Esophagus squamous epithelium (tissue), 5 donors: ENCODE data around the gene PPM1N. TPM values are rescaled to one million over a fixed set of nuclear protein-coding genes. Genes with fewer than 3 reads are reported as not detected.
A peak's percentile ranks its signal among the peaks of the same experiment; 100 is the strongest.

Experiments used
- DNase-seq: peaks from one replicate; lab custom pipeline; 2025; lab: John Stamatoyannopoulos, UW
- H3K27ac ChIP-seq, 4 donors: fragments of 200-600 bp; sonication (generic); one replicate each; pipeline ENCODE4 v1.5.1; 2016 to 2019; ENCODE audit warnings: mild to moderate bottlenecking in 1 of 4
- H3K27me3 ChIP-seq, 4 donors: fragments of 200-600 bp; sonication (generic); 1 replicate in 3 of 4; 2 replicates in 1 of 4; pipeline versions ENCODE4 v1.5.1 to v1.6.0; 2017 to 2021; ENCODE audit warnings: antibody characterized with exemption in 1 of 4
- H3K36me3 ChIP-seq, 3 donors: fragments of 200-600 bp; sonication (generic); one replicate each; pipeline ENCODE4 v1.5.1; 2016 to 2019
- H3K4me1 ChIP-seq, 3 donors: fragments of 200-600 bp; sonication (generic); one replicate each; pipeline ENCODE4 v1.5.1; 2017 to 2019
- H3K4me3 ChIP-seq, 4 donors: fragments of 200-600 bp; sonication (generic); 1 replicate in 3 of 4; 2 replicates in 1 of 4; pipeline ENCODE4 v1.5.1; 2016 to 2019; ENCODE audit warnings: mild to moderate bottlenecking in 2 of 4, moderate library complexity in 1 of 4
- H3K9me3 ChIP-seq, 3 donors: fragments of 200-600 bp; sonication (generic); one replicate each; pipeline ENCODE4 v1.5.1; 2016 to 2019
- CTCF ChIP-seq, 6 experiments: fragments of 450-650 bp in 4 of 6; fragments of 200-600 bp in 2 of 6; sonication (generic) in 2 of 6; IDR thresholded peaks; one replicate each; pipeline ENCODE4 v1.5.1; 2016 to 2019; ENCODE audit warnings: antibody characterized with exemption in 6 of 6, mild to moderate bottlenecking in 4 of 6, moderate library complexity in 4 of 6
- POLR2A ChIP-seq, 4 donors: fragments of 450-650 bp; IDR thresholded peaks; one replicate each; pipeline ENCODE4 v1.6.1; 2017; ENCODE audit warnings: antibody characterized with exemption in 4 of 4, mild to moderate bottlenecking in 4 of 4, moderate library complexity in 3 of 4
- WGBS, 2 donors: methylation state at CpG; one replicate each; pipeline ENCODE4 v1.1.5; 2018; 5-methylcytosine and 5-hydroxymethylcytosine counted together
- intact Hi-C: fragments of 100-400 bp; cut with DNase I; formaldehyde crosslinking; loops from one replicate; pipeline ENCODE4 v1.15.0; 2022
- total RNA-seq, 4 donors: library from RNA; depleted of rRNA; stranded (reverse); fragments of >200 nt; gene quantifications; one replicate each; pipeline ENCODE4 v1.1.0, GENCODE V29; 2016
- donor health status: DM: yes; HTN: yes; CAD: no.

Gene PPM1N
- total RNA-seq, 4 donors from 2014 or later: 1.8 to 6.7 (median 4.0) TPM

- intact Hi-C loops: no loop called here
- no peak overlapping the region for H3K27ac ChIP-seq
- TF ChIP-seq CTCF (IDR thresholded peaks at IDR 0.05) (no peak), POLR2A (IDR thresholded peaks at IDR 0.05) (no peak)
- WGBS, 2 donors: 78 to 90% methylated on average over 4 of the region's 8 CpGs
- no peaks in the 10 kb centered on the region for H3K36me3 ChIP-seq
- no peak overlapping the region for H3K4me3 ChIP-seq
- peaks cover 29 to 54% (median 32%) of the 10 kb centered on the region in 3 donors for H3K4me1 ChIP-seq
- peaks cover 0 to 18% (median 0%) of the 10 kb centered on the region in 4 donors for H3K27me3 ChIP-seq
- no peaks in the 10 kb centered on the region for H3K9me3 ChIP-seq
- no peak for DNase-seq
These were observed 2.9 kb downstream of the PPM1N start for GRCh38 chr19:45500918-45501729.

GRCh38 chr19:45501730-45502014 lies 3.4 kb downstream of the PPM1N start:
- Histone ChIP-seq H3K27me3 (peaks cover 0 to 12% (median 0%) of the 10 kb centered on the region in 4 donors), H3K36me3 (no peaks in the 10 kb centered on the region), H3K27ac (peak overlapping the region in 1 of 4 donors; percentile 39), H3K9me3 (no peaks in the 10 kb centered on the region), H3K4me1 (peaks cover 23 to 50% (median 29%) of the 10 kb centered on the region in 3 donors), H3K4me3 (no peak overlapping the region)
- intact Hi-C loops: no loop called here
- TF ChIP-seq POLR2A (IDR thresholded peaks at IDR 0.05) (no peak), CTCF (IDR thresholded peaks at IDR 0.05) (no peak)
- WGBS, 2 donors: 72% methylated on average over 2 of the region's 2 CpGs; no CpG with 5 or more reads in 1 of the 2 donors
- no peak for DNase-seq

- Histone ChIP-seq H3K4me1 (peaks cover 23 to 47% (median 28%) of the 10 kb centered on the region in 3 donors), H3K27ac (peak overlapping the region in 1 of 4 donors; percentile 39), H3K4me3 (no peak overlapping the region), H3K9me3 (no peaks in the 10 kb centered on the region), H3K27me3 (peaks cover 0 to 12% (median 0%) of the 10 kb centered on the region in 4 donors), H3K36me3 (no peaks in the 10 kb centered on the region)
- intact Hi-C loops: no loop called here
- no peak for TF ChIP-seq POLR2A (IDR thresholded peaks at IDR 0.05)
- no peak for TF ChIP-seq CTCF (IDR thresholded peaks at IDR 0.05)
- WGBS, 2 donors: 65 to 66% methylated on average over 3 to 5 of the region's 5 CpGs
- DNase-seq: no peak
These were observed 3.9 kb downstream of the PPM1N start for GRCh38 chr19:45502111-45502510.

- Histone ChIP-seq H3K27me3 (peaks cover 0 to 10% (median 0%) of the 10 kb centered on the region in 4 donors), H3K27ac (no peak overlapping the region), H3K9me3 (no peaks in the 10 kb centered on the region), H3K4me1 (peaks cover 13 to 39% (median 13%) of the 10 kb centered on the region in 3 donors), H3K36me3 (no peaks in the 10 kb centered on the region), H3K4me3 (no peak overlapping the region)
- DNase-seq: no peak
- WGBS, 2 donors: 79 to 85% methylated on average over 6 to 9 of the region's 9 CpGs
- TF ChIP-seq POLR2A (IDR thresholded peaks at IDR 0.05) (no peak), CTCF (IDR thresholded peaks at IDR 0.05) (no peak)
- intact Hi-C loops: no loop called here
These were observed 5.7 kb downstream of the PPM1N start for GRCh38 chr19:45503909-45504308.
